GDM1 (cell line): ENCODE measurements around the gene OCRL.
A peak's percentile ranks its signal among the peaks of the same experiment; 100 is the strongest.

Experiments
- DNase-seq: peaks from one replicate; lab custom pipeline; 2025; lab: John Stamatoyannopoulos, UW

OCRL gene

DNA sequence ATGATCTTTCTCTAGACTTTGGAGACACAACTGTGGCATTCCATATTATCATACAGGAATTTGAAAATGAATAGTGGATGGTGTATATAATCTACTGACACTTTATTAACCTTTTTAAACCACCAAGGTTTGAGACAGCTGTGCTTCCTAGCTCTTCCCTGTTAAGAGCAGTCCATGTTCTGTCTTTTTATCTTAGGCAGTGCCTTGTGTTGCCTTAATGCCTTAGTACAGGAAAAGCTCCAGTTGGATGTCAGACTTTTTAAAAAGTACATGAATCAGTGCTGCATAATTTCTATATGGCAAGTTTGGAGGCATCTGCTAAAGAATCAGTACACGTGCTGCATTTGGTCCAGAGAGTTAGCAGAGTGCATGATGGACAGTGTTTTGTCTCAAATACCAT, 45.1 kb downstream of the OCRL start:
- DNase-seq, result no peak

DNA sequence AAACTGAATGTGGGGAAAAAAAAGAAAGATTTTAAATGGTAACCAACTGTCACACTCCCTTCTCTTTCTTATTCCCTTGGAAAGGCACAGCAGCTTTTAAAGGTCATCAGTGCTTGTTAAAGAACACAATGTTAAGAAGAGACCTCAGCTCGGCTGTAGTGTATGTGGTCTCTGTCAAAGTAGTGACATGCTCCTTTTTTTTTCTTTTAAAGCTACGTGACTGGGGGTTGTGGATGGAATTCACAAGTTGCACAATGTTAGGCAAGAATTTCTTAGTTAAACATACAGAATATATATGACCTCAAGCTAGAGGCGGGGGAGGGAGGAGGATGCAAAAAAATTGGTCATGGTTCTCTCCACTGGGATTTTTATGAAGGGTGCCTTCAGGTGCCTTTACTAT, 45.6 kb downstream of the OCRL start:
- no peak for DNase-seq

DNA sequence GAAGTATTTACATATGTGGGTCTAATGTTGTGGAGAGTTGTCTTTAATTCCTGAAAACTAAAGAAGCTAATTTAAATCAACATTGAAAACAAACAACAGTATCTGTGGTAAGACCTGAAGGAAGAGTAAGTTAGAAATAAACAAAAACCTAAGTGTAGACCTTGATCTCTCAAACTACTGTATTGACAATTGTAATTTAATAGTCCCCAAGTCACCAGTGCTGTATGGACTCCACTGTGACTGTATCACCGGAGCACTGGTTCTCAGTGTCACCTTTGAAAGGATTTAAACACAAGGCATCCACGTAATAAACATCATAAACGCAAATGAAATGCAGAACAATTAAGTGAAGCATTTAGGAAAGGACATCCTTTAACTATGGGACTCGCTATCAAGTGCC, 46.4 kb downstream of the OCRL start:
- no peak for DNase-seq

DNA sequence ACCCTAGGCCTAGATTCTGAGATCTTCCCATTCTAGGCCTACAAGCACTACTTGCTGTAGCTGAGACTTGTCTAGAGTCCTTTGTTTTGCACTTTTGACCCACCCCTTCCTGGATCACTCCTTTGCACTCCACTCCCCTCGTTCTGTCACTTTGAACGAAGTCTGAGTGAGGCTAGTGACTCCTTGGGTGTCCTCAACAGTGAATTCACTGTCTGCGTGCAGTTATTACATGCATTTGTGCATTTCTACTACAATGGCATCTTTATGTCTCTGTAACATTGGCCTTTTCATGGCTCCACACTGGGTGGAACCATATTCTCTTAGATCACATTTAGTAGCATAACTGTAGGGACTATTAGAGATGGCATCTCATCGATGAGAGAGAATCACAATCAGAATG, 50.5 kb downstream of the OCRL start:
- no peak for DNase-seq

DNA sequence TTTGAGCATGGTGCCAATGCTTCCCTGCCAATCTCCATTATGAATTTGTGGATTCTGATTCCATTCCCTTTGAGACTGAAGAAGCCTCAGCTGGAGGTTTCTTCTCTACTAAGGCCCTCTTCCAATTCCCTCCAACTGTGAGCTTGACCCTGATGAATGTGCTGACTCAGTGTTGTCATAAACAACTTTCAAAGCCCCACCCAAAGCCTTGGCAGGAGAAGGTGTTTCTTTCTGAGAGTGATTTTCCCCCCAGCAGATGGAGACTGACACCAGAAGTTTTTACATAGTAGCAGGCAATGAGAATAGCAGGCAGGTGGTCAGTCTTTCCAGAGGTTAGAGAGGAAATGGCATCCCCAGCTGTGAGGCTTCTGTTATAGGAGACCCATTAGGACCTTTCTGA, 53.1 kb downstream of the OCRL start:
- no peak for DNase-seq

DNA sequence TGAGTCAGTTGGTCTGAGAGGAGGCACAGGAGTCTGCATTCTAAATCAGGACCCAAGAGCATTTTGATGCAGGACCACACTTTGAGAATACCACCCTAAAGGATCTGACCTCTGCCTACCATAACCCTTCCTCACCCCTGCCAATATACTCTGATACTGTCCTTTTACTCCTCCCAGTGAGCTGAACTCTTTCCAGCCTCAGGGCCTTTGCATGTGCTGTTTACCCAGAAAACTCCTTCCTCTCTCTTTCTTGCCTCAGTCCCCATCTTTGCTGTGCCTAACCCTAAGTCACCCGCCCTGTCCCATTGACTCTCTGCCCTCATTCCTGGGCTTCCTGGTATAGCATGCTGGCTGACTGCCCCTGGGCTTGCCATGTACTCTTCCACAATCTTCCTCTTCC, 54.7 kb downstream of the OCRL start:
- no peak for DNase-seq

DNA sequence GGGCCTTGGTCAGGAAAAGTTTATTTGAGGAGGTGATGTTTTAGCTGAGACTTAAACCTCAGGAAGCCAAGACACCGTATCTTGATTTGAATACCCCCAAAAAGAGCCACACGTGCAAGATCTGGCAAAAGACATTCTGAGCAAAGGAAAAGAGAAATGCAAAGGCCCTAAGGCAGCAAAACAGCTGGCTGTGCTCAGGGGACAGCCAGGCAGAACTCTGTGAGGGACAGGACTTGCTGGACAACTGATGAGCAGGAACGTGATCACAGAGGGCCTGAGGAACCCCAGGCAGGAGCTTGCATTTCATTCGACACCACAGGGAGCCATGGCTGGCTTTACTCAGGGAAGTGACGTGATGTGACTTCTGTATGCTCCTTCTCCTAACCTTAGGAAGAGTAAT, 56.0 kb downstream of the OCRL start:
- DNase-seq, result no peak

DNA sequence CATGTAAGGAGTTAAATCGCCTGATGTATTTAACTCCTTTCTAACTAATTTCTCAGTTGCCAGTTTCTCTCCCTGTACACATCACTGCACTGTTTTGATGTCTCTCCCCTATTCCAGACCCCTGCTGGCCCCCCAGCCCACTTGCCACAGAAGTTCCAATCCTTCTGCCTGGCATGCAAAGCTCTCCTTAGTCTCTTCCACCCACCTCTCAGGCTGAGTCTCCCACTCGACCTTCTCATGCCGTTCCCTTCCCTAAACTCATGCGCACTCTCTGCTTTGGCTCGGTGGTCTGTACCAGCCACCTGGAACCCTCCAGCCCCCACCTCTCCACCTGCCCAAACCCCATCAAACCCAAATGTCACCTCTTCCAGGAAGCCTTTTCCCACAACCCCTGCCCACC, 57.8 kb downstream of the OCRL start:
- no peak for DNase-seq

DNA sequence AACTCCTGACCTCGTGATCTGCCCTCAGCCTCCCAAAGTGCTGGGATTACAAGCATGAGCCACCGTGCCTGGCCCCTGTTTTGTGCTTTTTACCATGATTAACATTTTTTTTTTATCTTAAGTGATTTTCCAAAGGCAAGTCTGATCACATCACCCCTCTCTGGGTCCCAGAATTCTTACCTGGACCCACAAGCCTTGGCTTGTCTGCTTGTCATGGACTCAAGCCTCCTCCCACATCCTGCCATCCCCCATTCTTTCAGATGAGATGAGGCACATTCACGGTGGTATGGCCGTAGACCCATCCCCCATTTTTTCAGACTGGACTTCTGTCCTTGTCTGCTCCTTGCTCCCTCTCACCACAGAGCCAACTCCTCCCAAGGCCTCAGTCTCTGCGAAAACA, 59.4 kb downstream of the OCRL start:
- no peak for DNase-seq

DNA sequence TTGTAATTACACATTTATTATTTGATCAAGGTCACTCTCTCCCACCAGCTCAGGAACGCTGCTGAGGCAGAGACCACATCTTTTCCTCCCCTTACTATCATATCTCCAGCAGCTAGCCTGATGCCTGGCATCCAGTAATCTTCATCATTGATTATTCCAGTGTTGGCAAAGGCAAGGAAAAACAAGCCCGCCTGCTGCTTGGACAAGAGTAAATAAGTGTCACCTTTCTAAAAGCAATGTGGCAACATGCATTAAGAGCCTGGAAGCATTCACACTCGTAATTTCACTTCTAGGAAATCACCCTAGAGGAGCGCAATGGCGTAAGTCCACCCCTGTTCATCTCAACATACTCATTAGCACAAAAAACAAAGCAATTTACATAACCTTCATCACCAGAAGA, 59.9 kb downstream of the OCRL start:
- DNase-seq, result no peak

DNA sequence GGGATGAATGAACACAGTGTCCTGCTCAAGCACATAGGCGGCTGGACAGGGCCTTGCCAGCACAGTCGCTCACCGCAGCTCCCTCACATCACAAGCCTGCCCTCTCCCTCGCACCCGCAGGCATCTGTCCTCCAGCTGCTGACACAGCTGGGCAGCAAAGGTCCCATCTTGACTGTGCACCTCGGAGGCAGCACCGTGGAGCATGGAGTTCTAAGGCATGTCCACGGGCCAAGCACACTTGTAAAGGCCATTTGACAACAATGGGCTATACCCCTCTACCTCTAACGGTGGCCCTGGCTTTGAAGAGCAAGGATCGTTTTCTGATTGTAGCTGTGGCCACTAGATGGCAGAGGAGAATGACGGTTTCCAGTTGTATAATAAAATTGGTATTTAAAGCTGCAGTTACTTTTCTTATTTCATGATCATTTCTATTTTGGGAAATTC, 60.9 kb downstream of the OCRL start:
- DNase-seq, result no peak

DNA sequence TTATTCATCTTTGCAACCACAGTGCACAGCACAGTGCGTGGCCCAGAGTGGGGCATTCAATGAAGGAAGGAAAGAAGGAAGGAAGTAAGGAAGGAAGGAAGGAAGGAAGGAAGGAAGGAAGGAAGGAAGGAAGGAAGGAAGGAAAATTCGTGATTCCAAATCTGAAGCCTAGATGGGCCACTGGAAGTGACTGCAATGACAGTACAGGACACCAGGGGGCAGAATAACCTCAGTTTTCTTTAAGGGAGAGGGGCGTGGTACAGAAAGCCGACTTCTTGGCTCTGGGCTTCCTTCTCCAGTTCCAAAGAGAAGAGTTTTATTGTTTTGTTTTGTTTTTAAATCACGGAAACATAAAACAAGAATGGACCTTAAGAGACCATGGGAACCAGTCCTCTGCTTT, 66.9 kb downstream of the OCRL start:
- peak; percentile 21 for DNase-seq

DNA sequence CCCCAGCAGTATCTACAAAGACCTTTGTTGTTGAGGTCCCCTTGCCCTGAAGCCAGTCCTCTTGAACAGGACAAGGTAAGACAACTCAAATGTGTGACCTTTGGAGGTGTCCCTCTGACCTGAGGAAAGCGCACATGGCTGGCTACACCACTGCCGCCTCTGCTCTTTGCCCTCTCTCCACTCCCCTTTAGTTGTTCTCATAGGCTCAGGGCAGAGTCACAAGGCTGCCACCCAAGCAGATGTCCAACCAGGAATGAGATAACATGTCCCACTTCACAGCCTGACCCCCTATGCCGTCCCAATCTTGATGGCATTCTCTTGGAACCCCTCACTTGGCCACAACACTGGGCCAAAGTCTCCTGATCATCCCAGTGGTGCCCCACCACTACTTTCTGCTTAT, 68.4 kb downstream of the OCRL start:
- no peak for DNase-seq

DNA sequence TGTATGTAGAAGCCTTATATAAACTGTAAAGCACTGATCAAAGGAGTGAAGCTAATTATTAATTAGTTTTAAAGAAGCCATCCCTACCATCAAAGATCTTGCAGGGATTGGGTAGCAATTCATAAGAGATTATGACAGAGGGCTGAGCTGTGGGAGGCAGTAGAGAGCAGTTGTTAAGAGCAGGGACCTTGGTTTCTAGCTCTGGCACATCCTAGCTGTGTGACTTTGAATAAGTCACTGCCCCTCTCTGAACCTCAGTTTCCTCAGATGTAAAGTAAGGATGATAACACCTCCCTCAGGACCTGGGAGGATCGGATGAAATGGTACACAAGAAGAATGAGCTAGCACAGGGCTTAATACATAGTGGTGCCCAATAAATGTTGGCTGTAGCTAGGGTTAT, 69.3 kb downstream of the OCRL start:
- no peak for DNase-seq

DNA sequence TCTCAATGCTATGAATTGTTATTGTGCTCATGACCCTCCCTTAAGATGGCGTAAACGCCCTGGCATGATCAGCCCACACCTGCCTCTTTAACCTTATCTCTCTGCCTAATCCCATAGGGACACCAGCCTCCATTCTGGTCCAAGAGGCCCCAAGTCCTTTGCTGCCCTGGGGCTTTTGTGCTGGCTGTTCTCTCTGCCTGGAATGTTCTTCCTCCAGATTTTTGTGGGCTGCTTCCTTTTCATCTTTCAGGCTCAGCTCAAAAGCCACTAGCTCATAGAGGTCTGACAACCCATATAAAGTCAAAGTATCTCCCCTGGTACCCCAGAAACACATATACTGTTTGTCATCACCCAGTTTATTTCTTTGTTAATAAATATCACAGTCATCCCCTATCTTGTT, 72.3 kb downstream of the OCRL start:
- DNase-seq, result no peak

DNA sequence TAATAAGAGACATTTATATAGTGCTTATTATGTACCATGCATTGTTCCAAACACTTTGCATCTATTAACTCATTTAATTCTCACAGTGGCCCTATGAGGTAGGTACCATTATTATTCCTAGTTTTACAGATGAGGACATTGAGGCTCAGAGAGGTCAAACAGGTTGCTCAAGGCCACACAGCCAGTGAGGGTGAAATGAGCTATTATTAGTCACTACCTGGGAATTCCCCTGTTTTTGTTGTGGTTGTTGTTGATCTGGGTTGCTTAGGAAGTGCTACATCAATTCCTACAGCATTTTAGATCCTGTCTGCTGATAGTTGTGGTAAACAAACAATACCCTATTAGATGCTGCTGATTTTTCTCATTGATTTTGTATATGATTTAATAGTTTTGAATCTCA, 73.5 kb downstream of the OCRL start:
- no peak for DNase-seq

DNA sequence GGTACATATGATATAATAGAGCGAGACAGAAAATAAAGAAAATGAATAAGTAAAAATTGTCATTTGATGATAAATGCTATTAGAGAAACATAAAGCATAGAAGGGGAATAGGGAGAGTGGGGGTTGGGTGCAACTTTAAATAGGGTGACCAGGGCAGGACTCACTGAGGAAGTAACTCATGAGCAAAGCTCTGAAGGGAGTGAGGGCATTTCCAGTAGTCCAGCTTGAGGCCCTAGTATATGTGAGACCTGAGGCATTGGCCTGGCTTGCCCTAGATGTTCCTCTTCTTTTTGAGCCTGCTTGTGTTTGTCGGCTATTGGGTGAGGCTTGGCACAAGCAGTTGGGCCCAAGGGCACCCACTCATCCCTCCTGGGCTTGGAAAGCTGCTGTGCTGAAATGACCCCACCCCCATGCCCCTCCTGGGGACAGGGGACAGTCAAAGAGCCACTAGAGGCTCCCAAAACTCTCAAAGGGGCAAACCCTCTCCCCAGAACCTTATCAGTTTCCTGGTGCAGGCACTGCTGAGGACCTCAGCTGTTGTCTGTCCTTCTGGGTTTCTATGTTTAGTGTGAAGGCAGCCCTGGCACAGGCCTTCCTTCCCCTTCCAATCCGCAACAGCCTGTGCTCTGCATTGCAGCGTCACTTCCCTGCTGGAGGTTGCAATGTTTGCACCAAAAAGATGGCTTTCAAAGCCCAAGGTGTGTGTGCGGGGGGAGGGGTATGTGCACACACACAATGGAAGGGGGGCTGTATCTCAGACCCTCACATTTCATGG, 74.6 kb downstream of the OCRL start:
- peak; percentile 73 for DNase-seq

DNA sequence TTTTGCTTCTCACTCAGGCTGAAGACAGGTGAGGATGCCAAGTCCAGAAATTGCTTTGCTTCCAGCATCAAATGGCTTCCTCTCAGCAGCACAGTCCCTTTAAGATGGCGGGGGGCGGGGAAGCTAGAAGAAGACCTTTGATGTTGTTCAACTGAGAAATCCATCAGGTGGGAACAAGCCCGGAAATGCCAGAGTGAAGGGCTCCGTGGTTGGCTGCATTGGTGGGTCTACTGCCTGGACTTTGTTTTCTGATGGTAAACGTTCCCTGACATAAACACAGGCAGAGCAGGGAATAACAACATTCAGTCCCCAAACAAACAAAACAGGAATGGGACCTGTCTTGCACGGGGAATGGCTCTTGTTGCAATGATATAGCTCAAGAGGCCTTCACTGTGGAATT, 77.4 kb downstream of the OCRL start:
- DNase-seq, result no peak

DNA sequence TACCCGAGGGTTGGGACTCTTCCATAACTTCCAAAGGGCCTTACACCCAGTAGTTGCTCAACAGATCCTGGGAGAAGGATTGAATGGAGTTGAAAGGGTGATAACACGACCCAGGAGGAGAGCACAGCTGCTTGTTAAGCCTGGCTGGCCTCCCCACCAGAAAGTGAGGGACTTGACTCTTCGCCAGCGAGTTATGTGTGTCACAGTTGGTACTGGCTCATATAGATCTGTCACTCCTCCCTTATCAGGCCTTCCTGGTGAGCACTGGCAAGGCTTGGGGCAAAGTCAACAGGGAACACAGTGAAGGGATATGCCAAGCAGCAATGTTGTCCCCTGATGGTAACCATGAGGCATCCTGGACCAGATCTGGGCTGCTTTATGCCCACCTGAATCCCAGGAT, 78.9 kb downstream of the OCRL start:
- no peak for DNase-seq

DNA sequence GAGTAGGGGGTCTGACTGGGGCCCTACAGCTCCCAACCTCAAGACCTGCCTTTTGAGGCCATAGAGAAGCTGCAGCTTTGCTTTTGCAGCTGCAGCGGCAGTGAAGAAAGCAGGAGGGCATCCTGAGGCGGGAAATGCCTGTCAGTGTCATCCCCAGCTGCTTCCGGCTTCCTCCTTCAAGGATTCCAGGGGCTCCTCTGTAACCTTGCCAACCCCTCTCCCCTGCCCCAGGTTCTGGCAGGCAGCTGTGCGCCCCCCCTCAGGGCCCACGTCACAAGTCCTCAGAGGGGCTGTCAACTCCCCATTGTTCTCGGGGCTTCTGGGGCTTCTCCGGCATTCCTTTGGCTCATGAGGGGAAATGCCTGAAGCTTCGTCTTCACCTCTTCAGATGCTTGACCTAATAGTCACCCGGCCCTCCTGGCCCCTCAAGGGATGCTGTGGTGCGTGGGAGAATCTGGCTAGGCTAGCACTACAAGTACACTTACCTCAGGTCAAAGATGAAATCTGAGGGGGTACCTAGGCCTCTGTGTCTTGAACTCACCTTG, 82.8 kb downstream of the OCRL start:
- no peak for DNase-seq

DNA sequence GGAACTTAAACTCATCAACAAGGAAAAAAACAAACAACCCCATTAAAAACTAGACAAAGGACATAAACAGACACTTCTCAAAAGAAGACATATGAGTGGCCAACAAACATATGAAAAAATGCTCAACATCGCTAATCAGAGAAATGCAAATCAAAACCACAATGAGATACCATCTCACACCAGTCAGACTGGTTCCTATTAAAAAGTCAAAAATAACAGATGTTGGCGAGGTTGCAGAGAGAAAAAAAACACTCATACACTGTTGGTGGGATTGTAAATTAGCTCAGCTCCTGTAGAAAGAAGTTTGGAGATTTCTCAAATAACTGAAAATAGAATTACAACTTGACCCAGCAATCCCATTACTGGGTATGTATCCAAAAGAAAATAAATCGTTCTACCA, 86.0 kb downstream of the OCRL start:
- no peak for DNase-seq

DNA sequence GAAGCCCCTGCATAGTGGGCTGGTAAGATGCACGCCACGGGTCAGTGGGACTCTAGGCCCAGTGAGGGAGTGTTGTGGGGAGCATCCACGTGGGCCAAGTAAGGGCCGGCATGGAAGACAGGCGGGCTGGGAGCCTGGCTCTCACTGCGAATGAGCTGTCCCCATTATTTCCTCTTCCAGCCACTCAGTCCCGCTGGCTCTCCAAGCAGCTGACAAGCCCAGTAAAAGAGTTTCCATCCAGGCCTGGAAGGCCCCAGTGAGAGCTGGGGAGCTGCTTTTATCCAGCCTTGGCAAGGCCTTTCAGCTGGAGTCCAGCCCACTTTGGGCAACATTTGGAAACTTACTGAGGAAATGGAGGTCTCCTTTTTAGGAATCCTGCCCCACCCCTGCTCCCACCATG, 89.8 kb downstream of the OCRL start:
- DNase-seq, result no peak

DNA sequence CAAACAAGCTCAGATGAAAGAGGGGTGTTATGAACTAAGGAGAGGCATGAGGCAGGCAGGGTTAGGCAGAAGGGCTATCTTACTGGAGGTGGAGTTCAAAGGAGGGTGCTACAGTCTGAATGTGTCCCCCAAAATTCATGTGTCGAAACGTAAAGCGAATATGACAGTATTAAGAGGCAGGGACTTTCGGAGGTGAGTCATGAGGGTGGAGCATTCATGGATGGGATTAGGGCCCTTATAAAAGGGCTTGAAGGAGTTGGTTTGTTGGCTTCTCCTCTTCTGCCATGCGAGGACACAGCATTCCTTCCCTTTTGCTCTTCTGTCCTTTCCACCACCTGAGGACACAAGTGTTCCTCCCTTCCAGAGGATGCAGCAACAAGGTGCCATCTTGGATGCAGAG, 91.8 kb downstream of the OCRL start:
- no peak for DNase-seq

DNA sequence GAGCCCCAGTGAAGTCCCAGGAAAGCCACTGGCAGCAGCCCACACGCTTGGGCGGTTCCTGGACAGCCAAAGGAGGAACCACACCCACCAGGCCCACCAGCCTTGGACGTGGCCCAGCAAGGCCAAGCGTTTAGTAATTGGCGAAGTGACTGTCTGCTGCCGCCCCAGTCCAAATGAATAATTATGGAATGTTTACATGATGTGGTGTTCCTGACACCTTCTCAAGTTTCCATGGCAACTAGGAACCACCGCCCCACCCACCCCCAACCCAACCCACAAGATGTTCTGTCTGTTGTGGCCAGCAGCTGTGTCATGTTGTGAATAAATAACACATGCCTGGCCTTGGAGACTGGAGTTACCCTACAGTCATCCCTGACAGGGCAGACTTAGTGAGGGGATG, 92.4 kb downstream of the OCRL start:
- DNase-seq, result no peak
